ENCODE measurements around the gene ASTN2. TPM values are rescaled to one million over a fixed set of nuclear protein-coding genes. Genes with fewer than 3 reads are reported as not detected.

ASTN2 gene
- polyA plus RNA-seq, 1 donor from 2014 or later: 6.8 TPM

DNA sequence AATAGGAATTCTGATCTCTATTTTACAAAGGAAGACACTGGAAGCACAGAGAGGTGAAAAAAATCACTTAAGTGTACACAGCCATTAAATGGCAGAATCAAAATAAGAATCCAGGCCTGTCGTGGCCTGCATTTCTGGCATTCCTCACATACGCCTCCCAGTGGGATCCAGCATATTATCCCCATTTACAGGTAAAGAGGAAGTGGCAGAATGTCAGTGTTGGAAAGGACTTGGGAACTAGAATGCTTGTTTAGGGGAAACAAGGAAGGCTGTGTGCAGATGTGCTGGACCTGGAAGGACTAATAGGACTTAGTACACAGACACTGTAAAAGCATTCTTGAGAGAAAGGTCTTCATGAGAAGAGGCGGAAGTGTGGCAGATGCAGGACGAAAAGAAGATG lies 486.0 kb downstream of the ASTN2 start:
- no peaks in the 10 kb centered on the region for H4K20me1 ChIP-seq (ENCODE audit: insufficient read depth)
- no peak overlapping the region for H3K9ac ChIP-seq (ENCODE audit: low read length)
- no peaks in the 10 kb centered on the region for H3K9me2 ChIP-seq (ENCODE audit: insufficient read depth, low read length)
- no peak overlapping the region for H3K4me2 ChIP-seq (ENCODE audit: low read length)
- H3K9me3 ChIP-seq (ENCODE audit: low read length): no peaks in the 10 kb centered on the region
- no peaks in the 10 kb centered on the region for H3K36me3 ChIP-seq (ENCODE audit: insufficient read depth, low read length)
- no peak overlapping the region for H3K4me3 ChIP-seq (ENCODE audit: low read length)
- no peak overlapping the region for H3K27ac ChIP-seq (ENCODE audit: low read length)
- H3K27me3 ChIP-seq (ENCODE audit: insufficient read depth, low read depth, low read length): no peaks in the 10 kb centered on the region
- H3F3A ChIP-seq (ENCODE audit: insufficient read depth, low read length, poor library complexity, severe bottlenecking): no peaks in the 10 kb centered on the region
- H3K79me2 ChIP-seq (replicated peaks; ENCODE audit: insufficient read depth, low read length): no peaks in the 10 kb centered on the region
- TF ChIP-seq, protein P1, sequence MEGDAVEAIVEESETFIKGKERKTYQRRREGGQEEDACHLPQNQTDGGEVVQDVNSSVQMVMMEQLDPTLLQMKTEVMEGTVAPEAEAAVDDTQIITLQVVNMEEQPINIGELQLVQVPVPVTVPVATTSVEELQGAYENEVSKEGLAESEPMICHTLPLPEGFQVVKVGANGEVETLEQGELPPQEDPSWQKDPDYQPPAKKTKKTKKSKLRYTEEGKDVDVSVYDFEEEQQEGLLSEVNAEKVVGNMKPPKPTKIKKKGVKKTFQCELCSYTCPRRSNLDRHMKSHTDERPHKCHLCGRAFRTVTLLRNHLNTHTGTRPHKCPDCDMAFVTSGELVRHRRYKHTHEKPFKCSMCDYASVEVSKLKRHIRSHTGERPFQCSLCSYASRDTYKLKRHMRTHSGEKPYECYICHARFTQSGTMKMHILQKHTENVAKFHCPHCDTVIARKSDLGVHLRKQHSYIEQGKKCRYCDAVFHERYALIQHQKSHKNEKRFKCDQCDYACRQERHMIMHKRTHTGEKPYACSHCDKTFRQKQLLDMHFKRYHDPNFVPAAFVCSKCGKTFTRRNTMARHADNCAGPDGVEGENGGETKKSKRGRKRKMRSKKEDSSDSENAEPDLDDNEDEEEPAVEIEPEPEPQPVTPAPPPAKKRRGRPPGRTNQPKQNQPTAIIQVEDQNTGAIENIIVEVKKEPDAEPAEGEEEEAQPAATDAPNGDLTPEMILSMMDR (IDR thresholded peaks at IDR 0.05; ENCODE audit: poor library complexity, severe bottlenecking): no peak
- TF ChIP-seq TAF1 (IDR thresholded peaks at IDR 0.05; ENCODE audit: low read depth) (no peak), POLR2AphosphoS5 (IDR thresholded peaks at IDR 0.05) (no peak), SMC3 (conservative IDR thresholded peaks at IDR 0.05; ENCODE audit: poor library complexity) (no peak), EZH2 (IDR thresholded peaks at IDR 0.05; ENCODE audit: borderline replicate concordance, insufficient read depth, low read length, poor library complexity, severe bottlenecking) (no peak), EP300 (conservative IDR thresholded peaks at IDR 0.05; ENCODE audit: poor library complexity, severe bottlenecking) (no peak), RAD21 (conservative IDR thresholded peaks at IDR 0.05) (no peak)
- TF ChIP-seq, protein P2, sequence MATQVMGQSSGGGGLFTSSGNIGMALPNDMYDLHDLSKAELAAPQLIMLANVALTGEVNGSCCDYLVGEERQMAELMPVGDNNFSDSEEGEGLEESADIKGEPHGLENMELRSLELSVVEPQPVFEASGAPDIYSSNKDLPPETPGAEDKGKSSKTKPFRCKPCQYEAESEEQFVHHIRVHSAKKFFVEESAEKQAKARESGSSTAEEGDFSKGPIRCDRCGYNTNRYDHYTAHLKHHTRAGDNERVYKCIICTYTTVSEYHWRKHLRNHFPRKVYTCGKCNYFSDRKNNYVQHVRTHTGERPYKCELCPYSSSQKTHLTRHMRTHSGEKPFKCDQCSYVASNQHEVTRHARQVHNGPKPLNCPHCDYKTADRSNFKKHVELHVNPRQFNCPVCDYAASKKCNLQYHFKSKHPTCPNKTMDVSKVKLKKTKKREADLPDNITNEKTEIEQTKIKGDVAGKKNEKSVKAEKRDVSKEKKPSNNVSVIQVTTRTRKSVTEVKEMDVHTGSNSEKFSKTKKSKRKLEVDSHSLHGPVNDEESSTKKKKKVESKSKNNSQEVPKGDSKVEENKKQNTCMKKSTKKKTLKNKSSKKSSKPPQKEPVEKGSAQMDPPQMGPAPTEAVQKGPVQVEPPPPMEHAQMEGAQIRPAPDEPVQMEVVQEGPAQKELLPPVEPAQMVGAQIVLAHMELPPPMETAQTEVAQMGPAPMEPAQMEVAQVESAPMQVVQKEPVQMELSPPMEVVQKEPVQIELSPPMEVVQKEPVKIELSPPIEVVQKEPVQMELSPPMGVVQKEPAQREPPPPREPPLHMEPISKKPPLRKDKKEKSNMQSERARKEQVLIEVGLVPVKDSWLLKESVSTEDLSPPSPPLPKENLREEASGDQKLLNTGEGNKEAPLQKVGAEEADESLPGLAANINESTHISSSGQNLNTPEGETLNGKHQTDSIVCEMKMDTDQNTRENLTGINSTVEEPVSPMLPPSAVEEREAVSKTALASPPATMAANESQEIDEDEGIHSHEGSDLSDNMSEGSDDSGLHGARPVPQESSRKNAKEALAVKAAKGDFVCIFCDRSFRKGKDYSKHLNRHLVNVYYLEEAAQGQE (IDR thresholded peaks at IDR 0.05; ENCODE audit: borderline replicate concordance): no peak
- no peak overlapping the region for H2AFZ ChIP-seq (ENCODE audit: low read depth, low read length)

DNA sequence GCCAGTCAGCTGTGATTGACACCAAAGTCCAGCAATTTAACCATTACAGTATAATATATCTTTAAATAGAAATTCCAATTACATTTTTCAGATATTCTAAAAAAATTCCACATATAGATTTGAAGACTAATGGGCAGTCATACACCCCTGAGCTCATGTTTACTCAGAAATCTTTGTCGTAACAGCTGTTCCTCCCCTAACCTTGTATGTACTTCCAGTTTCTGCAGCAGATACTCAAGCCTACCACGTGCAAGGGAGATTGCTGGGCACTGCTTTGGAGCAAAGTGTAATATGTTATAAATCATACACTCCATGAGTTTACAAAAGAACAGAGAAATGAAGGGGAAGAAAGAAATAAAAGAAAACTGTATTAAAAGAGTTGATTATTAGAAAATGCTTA lies 486.6 kb downstream of the ASTN2 start:
- no peak overlapping the region for H3K4me2 ChIP-seq (ENCODE audit: low read length)
- H3K27me3 ChIP-seq (ENCODE audit: insufficient read depth, low read depth, low read length): no peaks in the 10 kb centered on the region
- TF ChIP-seq, protein P1 (IDR thresholded peaks at IDR 0.05; ENCODE audit: poor library complexity, severe bottlenecking): no peak
- H3F3A ChIP-seq (ENCODE audit: insufficient read depth, low read length, poor library complexity, severe bottlenecking): no peaks in the 10 kb centered on the region
- H3K9me3 ChIP-seq (ENCODE audit: low read length): no peaks in the 10 kb centered on the region
- no peaks in the 10 kb centered on the region for H3K36me3 ChIP-seq (ENCODE audit: insufficient read depth, low read length)
- H2AFZ ChIP-seq (ENCODE audit: low read depth, low read length): no peak overlapping the region
- no peaks in the 10 kb centered on the region for H4K20me1 ChIP-seq (ENCODE audit: insufficient read depth)
- no peak overlapping the region for H3K9ac ChIP-seq (ENCODE audit: low read length)
- H3K79me2 ChIP-seq (replicated peaks; ENCODE audit: insufficient read depth, low read length): no peaks in the 10 kb centered on the region
- no peak overlapping the region for H3K27ac ChIP-seq (ENCODE audit: low read length)
- H3K4me3 ChIP-seq (ENCODE audit: low read length): no peak overlapping the region
- H3K9me2 ChIP-seq (ENCODE audit: insufficient read depth, low read length): no peaks in the 10 kb centered on the region
